GM10248 (cell line): ENCODE measurements around the gene PRKCA.

Source experiments
- CTCF ChIA-PET: fragments of 300-600 bp; sonication (Branson Sonifier 250); formaldehyde crosslinking; extraction: SDS; loops from one replicate; lab custom pipeline; 2021; ENCODE audit warnings: antibody characterized with exemption; lab: Yijun Ruan, JAX
- POLR2A ChIA-PET: fragments of 350-650 bp; sonication (Branson Sonifier 250); formaldehyde crosslinking; extraction: SDS; loops from one replicate; lab custom pipeline; 2020; ENCODE audit warnings: antibody characterized with exemption; lab: Yijun Ruan, JAX
- DNase-seq: peaks from one replicate; pipeline ENCODE4 v3.0.0; 2012; ENCODE audit errors: extremely low spot score
- TF ChIP-seq, protein P1 (sequence below): IDR thresholded peaks from 2 replicates; pipeline ENCODE4 v1.5.1; 2012; ENCODE audit warnings: mild to moderate bottlenecking, low read depth; ENCODE audit errors: extremely low read depth, missing control alignments, control extremely low read depth

The PRKCA gene

DNA sequence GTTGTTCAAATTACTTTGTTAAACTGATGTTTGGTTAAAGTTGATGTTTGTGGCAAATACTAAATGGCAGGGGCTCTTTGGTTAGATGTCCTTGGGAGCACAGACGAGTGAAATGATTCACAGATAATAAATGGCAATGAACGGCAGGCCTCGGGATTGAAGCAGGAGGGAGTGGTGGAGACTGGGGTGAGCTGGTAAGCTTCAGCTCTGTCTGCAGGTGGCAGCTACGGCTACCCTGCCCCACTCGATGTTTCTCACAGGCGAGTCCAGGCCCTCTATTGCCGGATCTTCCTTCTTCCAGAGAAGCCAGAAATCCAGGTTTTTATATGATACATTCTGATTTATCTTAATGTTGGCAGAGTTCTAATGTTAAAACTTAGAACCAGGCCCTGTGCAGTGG lies 387.8 kb downstream of the PRKCA start:
- no peak for DNase-seq
- CTCF ChIA-PET = interaction anchor here (1.6 kb wide), 1 partner anchor 8 kb away, joined by 3 read pairs; no protein-coding TSS in a partner anchor
- TF ChIP-seq, protein P1, sequence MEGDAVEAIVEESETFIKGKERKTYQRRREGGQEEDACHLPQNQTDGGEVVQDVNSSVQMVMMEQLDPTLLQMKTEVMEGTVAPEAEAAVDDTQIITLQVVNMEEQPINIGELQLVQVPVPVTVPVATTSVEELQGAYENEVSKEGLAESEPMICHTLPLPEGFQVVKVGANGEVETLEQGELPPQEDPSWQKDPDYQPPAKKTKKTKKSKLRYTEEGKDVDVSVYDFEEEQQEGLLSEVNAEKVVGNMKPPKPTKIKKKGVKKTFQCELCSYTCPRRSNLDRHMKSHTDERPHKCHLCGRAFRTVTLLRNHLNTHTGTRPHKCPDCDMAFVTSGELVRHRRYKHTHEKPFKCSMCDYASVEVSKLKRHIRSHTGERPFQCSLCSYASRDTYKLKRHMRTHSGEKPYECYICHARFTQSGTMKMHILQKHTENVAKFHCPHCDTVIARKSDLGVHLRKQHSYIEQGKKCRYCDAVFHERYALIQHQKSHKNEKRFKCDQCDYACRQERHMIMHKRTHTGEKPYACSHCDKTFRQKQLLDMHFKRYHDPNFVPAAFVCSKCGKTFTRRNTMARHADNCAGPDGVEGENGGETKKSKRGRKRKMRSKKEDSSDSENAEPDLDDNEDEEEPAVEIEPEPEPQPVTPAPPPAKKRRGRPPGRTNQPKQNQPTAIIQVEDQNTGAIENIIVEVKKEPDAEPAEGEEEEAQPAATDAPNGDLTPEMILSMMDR = no peak
- POLR2A ChIA-PET = no interaction called here

DNA sequence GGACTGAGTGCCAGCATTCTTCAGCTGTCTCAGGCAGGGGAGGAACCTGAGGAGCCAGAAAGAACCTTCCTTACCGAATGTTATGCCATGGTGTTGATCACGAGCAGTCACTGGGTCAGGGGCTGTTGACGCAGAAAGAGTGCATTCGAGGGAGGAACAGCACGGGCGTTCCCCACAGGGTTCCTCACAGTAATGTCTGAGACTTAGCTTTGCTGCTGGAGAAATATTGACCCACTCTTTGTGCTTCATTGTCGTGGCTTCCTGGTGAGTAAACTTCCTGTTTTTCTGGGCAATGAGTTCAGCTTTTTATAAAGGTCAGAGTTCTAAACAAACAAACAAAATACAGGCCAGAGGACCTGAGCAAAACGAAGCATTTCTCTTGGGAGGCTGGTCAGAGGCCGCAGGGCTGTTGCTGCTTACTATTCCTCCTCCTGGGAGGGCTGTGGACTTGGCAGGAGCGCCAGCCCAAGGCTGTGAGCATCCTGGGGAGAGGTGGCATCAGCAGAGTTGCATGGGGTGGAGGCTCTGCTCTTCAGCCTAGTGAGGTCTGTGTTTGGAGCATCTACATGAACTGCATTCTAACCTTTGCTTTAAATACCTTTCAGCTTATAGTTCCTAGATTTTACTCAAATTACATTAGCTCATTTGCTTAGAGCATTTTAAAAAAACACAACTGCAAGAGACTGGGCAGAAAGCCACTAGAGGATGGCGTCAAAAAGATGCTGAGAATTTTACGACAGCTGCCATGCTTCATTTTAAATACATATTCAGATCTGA lies 389.4 kb downstream of the PRKCA start:
- DNase-seq = no peak
- POLR2A ChIA-PET = no interaction called here
- CTCF ChIA-PET = interaction anchor here (1.3 to 1.6 kb wide), 3 partner anchors 10 to 23 kb away, joined by 3 to 4 read pairs (median 3); no protein-coding TSS in a partner anchor
- TF ChIP-seq, protein P1 = no peak

DNA sequence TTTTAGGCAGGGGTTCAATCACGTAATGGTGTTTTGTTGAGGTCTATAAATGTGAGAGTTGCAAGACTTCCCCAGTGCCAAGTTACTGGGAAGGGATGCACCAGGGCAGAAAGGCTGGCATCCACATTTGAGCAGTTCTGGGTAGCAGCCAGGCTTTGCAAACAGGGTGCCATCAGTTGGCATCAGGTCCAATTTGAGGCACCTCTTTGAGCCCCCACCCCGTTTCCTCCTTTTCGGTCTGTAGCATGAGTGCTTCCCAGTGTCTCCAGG lies 389.9 kb downstream of the PRKCA start:
- TF ChIP-seq, protein P1 = no peak
- CTCF ChIA-PET = interaction anchor here (1.4 kb wide), 1 partner anchor 22 kb away, joined by 3 read pairs; no protein-coding TSS in a partner anchor
- POLR2A ChIA-PET = no interaction called here
- DNase-seq = no peak

DNA sequence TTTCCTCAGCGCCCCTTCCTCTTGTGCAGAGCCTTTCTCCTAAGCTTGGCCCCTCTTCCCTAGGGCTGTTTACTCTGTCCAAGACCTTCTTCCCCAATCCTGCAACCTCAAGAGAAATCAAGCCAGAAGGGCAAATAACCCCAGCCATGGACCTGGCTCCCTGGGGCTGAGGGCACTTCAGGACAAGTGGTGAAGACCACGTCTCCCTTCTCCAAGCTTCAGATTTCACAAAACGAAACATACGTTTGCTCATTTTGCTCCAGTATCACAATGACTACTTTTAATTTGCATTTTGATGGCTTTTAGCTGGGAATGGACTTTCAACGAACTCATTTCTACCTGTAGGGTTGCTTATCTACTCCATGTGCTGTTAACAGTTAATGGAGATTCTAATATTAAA lies 392.7 kb downstream of the PRKCA start:
- POLR2A ChIA-PET = interaction anchor here (0.8 kb wide), 1 partner anchor 274 kb away, joined by 4 read pairs; no protein-coding TSS in a partner anchor
- TF ChIP-seq, protein P1 = no peak
- CTCF ChIA-PET = interaction anchor here (1.2 to 1.8 kb wide), 3 partner anchors 9 to 25 kb away, joined by 3 to 8 read pairs (median 3); no protein-coding TSS in a partner anchor

DNA sequence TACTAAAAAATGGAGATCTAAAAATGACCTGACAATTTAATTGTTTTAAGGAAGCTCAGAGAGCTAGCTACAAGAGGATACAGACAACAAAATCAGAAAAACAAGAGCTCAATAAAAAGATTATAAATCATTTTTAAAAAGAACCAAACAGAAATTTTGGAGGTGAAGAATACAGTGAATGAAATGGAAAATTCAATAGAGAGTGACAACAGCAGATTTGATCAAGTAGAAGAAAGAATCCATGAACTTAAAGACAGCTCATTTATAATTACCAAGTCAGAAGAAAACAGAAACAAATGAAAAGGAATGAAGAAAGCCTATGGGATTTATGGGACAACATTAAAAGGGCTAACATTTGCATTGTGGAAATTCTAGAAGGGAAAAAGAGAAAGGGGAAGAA lies 395.9 kb downstream of the PRKCA start:
- POLR2A ChIA-PET = interaction anchor here (0.6 kb wide), 1 partner anchor 322 kb away, joined by 3 read pairs; no protein-coding TSS in a partner anchor
- TF ChIP-seq, protein P1 = no peak
- CTCF ChIA-PET = interaction anchor here (1.0 to 2.1 kb wide), 4 partner anchors 9 to 30 kb away, joined by 3 to 9 read pairs (median 5); no protein-coding TSS in a partner anchor
- DNase-seq = no peak

More for the DNA sequence above, 392.7 kb downstream of the PRKCA start:
- no peak for DNase-seq

DNA sequence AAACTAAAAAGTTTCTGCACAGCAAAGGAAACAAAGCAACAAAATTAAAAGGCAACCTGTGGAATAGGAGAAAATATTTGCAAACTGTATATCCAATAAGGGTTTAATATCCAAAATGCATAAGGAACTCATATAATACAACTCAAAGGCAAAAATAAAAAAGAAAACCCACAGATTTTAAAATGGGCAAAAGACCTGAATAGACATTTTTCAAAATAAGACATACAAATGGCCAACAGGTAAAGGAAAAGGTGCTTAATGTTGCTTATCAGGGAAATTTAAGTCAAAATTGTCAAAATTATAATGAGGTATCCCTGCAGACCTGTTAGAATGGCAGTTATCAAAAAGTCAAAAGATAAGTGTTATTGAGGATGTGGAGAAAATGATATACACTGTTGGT lies 399.0 kb downstream of the PRKCA start:
- DNase-seq = no peak
- CTCF ChIA-PET = no interaction called here
- TF ChIP-seq, protein P1 = no peak
- POLR2A ChIA-PET = no interaction called here
